Fibroblast of the aortic adventitia (primary cell): Measurements from ENCODE around the gene STRBP. TPM values are rescaled to one million over a fixed set of nuclear protein-coding genes. Genes with fewer than 3 reads are reported as not detected.

Experiments
- total RNA-seq: library from RNA; depleted of rRNA; stranded (reverse); fragments of >200 nt; gene quantifications from 2 replicates; pipeline ENCODE4 v1.2.3, GENCODE V29; 2012; ENCODE audit warnings: low replicate concordance

The STRBP gene
- total RNA-seq, 1 donor = 2.6 TPM

Other genes with a start within 250 kb of the STRBP start
- 1.9 TPM in 1 of 2 replicates, not detected in the other for gene GPR21, start 234.9 kb downstream of the STRBP start, total RNA-seq
- gene CRB2, start 87.6 kb upstream of the STRBP start, total RNA-seq = 0.08 TPM in 1 of 2 replicates, not detected in the other